ENCODE measurements around the gene ARSI. TPM values are rescaled to one million over a fixed set of nuclear protein-coding genes. Genes with fewer than 3 reads are reported as not detected.

Gene ARSI
- polyA plus RNA-seq, 2 of the 4 experiments (the other 2 are of a cell fraction): 2.9 to 22.0 TPM

DNA sequence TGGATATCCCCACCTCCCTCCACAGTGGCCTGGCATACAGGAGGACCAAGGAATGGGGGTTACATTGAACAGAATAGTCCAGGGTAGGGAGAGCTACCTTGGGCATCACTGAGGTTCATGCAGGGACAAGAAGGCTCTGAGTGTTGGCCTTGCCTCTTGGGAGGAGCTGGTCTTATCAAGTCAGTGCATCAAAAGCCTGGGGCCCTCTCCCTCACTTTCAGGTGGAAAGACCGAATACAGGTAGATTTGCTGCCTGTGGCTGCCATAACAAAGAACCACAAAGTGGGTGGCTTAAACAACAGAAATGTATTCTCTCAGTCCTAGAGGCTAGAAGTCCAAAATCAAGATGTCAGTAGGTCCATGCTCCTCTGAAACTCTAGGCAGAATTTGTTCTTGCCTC is 18.5 kb upstream of the ARSI start (continued):
- no peak for TF ChIP-seq KDM5A (IDR thresholded peaks at IDR 0.05)

GRCh38 chr5:150320044-150320613 is 17.4 kb upstream of the ARSI start:
- ATAC-seq: peak; percentile 20 to 32; a peak in 5 of 6 replicates
- no peak for FAIRE-seq
- Histone ChIP-seq H3K4me1 (peaks cover 60% of the 10 kb centered on the region), H3K4me3 (no peak overlapping the region), H3K9me3 (no peaks in the 10 kb centered on the region), H3K27ac (peak overlapping the region; percentile 91 to 97), H3K4me2 (peak overlapping the region; percentile 75)
- ChIA-PET CTCF (interaction anchor here (0.7 to 3.2 kb wide), 12 partner anchors 8 to 674 kb away, joined by 3 to 15 read pairs (median 4); partner anchors contain the start of gene ARSI), POLR2A (no interaction called here)
- DNase-seq (ENCODE audit: low read depth in 1 of 2, low spot score in 1 of 2): peak; percentile 50 to 68
- WGBS (ENCODE audit: missing lambda C conversion rate): 3% methylated on average over 2 of the region's 2 CpGs
- TF ChIP-seq ESRRA (IDR thresholded peaks at IDR 0.05; ENCODE audit: borderline replicate concordance, low read length) (no peak), MAX (IDR thresholded peaks at IDR 0.05) (peak; percentile 95), POLR2AphosphoS2 (conservative IDR thresholded peaks at IDR 0.05; ENCODE audit: low read length) (no peak), PHF8 (IDR thresholded peaks at IDR 0.05; ENCODE audit: borderline replicate concordance, low read depth) (no peak), NR3C1 (IDR thresholded peaks at IDR 0.05) (no peak), ZC3H11A (IDR thresholded peaks at IDR 0.05) (no peak), MAFK (IDR thresholded peaks at IDR 0.05; ENCODE audit: partially characterized antibody) (peak; percentile 34), HOXB5 (CRISPR knock-in tag; IDR thresholded peaks at IDR 0.05) (peak; percentile 48; the same call in 1 of the 2 replicates), FOSB (CRISPR knock-in tag; IDR thresholded peaks at IDR 0.05) (no peak), CHD2 (IDR thresholded peaks at IDR 0.05; ENCODE audit: low read length, partially characterized antibody) (no peak), NPAS2 (CRISPR knock-in tag; IDR thresholded peaks at IDR 0.05; ENCODE audit: borderline replicate concordance) (no peak), HMGXB4 (CRISPR knock-in tag; IDR thresholded peaks at IDR 0.05; ENCODE audit: borderline replicate concordance) (no peak), KDM5A (IDR thresholded peaks at IDR 0.05) (no peak), ZNF302 (CRISPR knock-in tag; IDR thresholded peaks at IDR 0.05) (no peak), MAZ (IDR thresholded peaks at IDR 0.05; ENCODE audit: borderline replicate concordance, low read depth, low read length) (no peak), RNF2 (IDR thresholded peaks at IDR 0.05; ENCODE audit: borderline replicate concordance, low read depth) (no peak), CTCF (IDR thresholded peaks at IDR 0.05) (no peak), EHMT2 (IDR thresholded peaks at IDR 0.05; ENCODE audit: low read depth) (no peak), POLR2A (IDR thresholded peaks at IDR 0.05; ENCODE audit: low read length) (no peak), GATA3 (IDR thresholded peaks at IDR 0.05; ENCODE audit: borderline replicate concordance) (peak; percentile 19; the same call in 1 of the 2 replicates), ZSCAN20 (CRISPR knock-in tag; IDR thresholded peaks at IDR 0.05) (no peak), ZFP36 (IDR thresholded peaks at IDR 0.05; ENCODE audit: borderline replicate concordance, partially characterized antibody) (no peak)
- TF ChIP-seq, protein P1, sequence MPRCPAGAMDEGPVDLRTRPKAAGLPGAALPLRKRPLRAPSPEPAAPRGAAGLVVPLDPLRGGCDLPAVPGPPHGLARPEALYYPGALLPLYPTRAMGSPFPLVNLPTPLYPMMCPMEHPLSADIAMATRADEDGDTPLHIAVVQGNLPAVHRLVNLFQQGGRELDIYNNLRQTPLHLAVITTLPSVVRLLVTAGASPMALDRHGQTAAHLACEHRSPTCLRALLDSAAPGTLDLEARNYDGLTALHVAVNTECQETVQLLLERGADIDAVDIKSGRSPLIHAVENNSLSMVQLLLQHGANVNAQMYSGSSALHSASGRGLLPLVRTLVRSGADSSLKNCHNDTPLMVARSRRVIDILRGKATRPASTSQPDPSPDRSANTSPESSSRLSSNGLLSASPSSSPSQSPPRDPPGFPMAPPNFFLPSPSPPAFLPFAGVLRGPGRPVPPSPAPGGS (IDR thresholded peaks at IDR 0.05): no peak
- TF ChIP-seq, protein P2, sequence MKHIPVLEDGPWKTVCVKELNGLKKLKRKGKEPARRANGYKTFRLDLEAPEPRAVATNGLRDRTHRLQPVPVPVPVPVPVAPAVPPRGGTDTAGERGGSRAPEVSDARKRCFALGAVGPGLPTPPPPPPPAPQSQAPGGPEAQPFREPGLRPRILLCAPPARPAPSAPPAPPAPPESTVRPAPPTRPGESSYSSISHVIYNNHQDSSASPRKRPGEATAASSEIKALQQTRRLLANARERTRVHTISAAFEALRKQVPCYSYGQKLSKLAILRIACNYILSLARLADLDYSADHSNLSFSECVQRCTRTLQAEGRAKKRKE (CRISPR knock-in tag; IDR thresholded peaks at IDR 0.05; ENCODE audit: low read depth): peak; percentile 88; the same call in 1 of the 2 replicates
- TF ChIP-seq, protein P3, sequence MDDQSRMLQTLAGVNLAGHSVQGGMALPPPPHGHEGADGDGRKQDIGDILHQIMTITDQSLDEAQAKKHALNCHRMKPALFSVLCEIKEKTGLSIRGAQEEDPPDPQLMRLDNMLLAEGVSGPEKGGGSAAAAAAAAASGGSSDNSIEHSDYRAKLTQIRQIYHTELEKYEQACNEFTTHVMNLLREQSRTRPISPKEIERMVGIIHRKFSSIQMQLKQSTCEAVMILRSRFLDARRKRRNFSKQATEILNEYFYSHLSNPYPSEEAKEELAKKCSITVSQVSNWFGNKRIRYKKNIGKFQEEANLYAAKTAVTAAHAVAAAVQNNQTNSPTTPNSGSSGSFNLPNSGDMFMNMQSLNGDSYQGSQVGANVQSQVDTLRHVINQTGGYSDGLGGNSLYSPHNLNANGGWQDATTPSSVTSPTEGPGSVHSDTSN (IDR thresholded peaks at IDR 0.05): no peak
- TF ChIP-seq, protein P4, sequence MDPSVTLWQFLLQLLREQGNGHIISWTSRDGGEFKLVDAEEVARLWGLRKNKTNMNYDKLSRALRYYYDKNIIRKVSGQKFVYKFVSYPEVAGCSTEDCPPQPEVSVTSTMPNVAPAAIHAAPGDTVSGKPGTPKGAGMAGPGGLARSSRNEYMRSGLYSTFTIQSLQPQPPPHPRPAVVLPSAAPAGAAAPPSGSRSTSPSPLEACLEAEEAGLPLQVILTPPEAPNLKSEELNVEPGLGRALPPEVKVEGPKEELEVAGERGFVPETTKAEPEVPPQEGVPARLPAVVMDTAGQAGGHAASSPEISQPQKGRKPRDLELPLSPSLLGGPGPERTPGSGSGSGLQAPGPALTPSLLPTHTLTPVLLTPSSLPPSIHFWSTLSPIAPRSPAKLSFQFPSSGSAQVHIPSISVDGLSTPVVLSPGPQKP (IDR thresholded peaks at IDR 0.05; ENCODE audit: low read depth, low read length): no peak
